ENCODE measurements around the gene DHX29. TPM values are rescaled to one million over a fixed set of nuclear protein-coding genes. Genes with fewer than 3 reads are reported as not detected.

DHX29 gene
- total RNA-seq, 2 donors from 2014 or later: 24.9 to 28.2 TPM

GRCh38 chr5:55231029-55231918 lies 76.2 kb downstream of the DHX29 start:
- TF ChIP-seq CTCF (IDR thresholded peaks at IDR 0.05): peak in 1 of 4 experiments; percentile 8
- TF ChIP-seq POLR2A (IDR thresholded peaks at IDR 0.05): no peak
- Histone ChIP-seq H3K27ac (no peak overlapping the region), H3K4me1 (replicated peaks) (peaks cover 3% of the 10 kb centered on the region), H3K27me3 (replicated peaks; ENCODE audit: insufficient read depth) (no peaks in the 10 kb centered on the region), H3K9me3 (no peaks in the 10 kb centered on the region), H3K36me3 (no peaks in the 10 kb centered on the region), H3K4me3 (peak overlapping the region; percentile 39 to 44)
- no peak for DNase-seq (ENCODE audit: low spot score)
- intact Hi-C loops (cut with DNase I): no loop called here
- 8% methylated on average over 36 of the region's 48 CpGs for WGBS

GRCh38 chr5:55230086-55230629 lies 77.3 kb downstream of the DHX29 start:
- Histone ChIP-seq H3K4me1 (replicated peaks) (peaks cover 3% of the 10 kb centered on the region), H3K9me3 (no peaks in the 10 kb centered on the region), H3K27ac (no peak overlapping the region), H3K4me3 (no peak overlapping the region), H3K27me3 (replicated peaks; ENCODE audit: insufficient read depth) (no peaks in the 10 kb centered on the region), H3K36me3 (no peaks in the 10 kb centered on the region)
- no peak for DNase-seq (ENCODE audit: low spot score)
- 52% methylated on average over 8 of the region's 8 CpGs for whole genome bisulfite sequencing
- intact Hi-C loops (cut with DNase I): no loop called here
- TF ChIP-seq CTCF (IDR thresholded peaks at IDR 0.05) (no peak), POLR2AphosphoS5 (IDR thresholded peaks at IDR 0.05) (no peak), POLR2A (IDR thresholded peaks at IDR 0.05) (no peak)

GRCh38 chr5:55227664-55228430 lies 79.6 kb downstream of the DHX29 start:
- peak overlapping the region; percentile 20 to 35 for H3K4me3 ChIP-seq
- 10% methylated on average over 30 of the region's 30 CpGs for WGBS
- no peaks in the 10 kb centered on the region for H3K36me3 ChIP-seq
- H3K4me1 ChIP-seq (replicated peaks): peaks cover 3% of the 10 kb centered on the region
- DNase-seq (ENCODE audit: low spot score): no peak
- H3K9me3 ChIP-seq: no peaks in the 10 kb centered on the region
- TF ChIP-seq POLR2A (IDR thresholded peaks at IDR 0.05) (no peak), CTCF (IDR thresholded peaks at IDR 0.05) (no peak), POLR2AphosphoS5 (IDR thresholded peaks at IDR 0.05) (no peak)
- H3K27me3 ChIP-seq (replicated peaks; ENCODE audit: insufficient read depth): no peaks in the 10 kb centered on the region
- H3K27ac ChIP-seq: no peak overlapping the region
- intact Hi-C loops (cut with DNase I): no loop called here

- Histone ChIP-seq H3K36me3 (no peaks in the 10 kb centered on the region), H3K4me1 (replicated peaks) (peaks cover 3% of the 10 kb centered on the region), H3K27me3 (replicated peaks; ENCODE audit: insufficient read depth) (peaks cover 3% of the 10 kb centered on the region), H3K4me3 (peak within 1 kb of the TSS; percentile 20 to 35), H3K27ac (no peak within 1 kb of the TSS), H3K9me3 (no peaks in the 10 kb centered on the region)
- DNase-seq (ENCODE audit: low spot score): peak; percentile 59
- TF ChIP-seq POLR2A (IDR thresholded peaks at IDR 0.05) (no peak), CTCF (IDR thresholded peaks at IDR 0.05) (peak in 2 of 4 experiments; percentile 17 to 25), POLR2AphosphoS5 (IDR thresholded peaks at IDR 0.05) (no peak)
- intact Hi-C loops (cut with DNase I): no loop called here
- WGBS: 2% methylated on average over 49 of the region's 80 CpGs
Observed at GRCh38 chr5:55226934-55227663, 80.4 kb downstream of the DHX29 start, which contains the start of gene MCIDAS. Gene MCIDAS (minus strand): TSS chr5:55227315. CDS start chr5:55227138, 177 bp downstream.

Measured in prostate gland (tissue), 2 donors.